Sigmoid colon (tissue), 7 donors: ENCODE data around the gene IHH. TPM values are rescaled to one million over a fixed set of nuclear protein-coding genes. Genes with fewer than 3 reads are reported as not detected.

Experiments
- DNase-seq: peaks from one replicate; pipeline ENCODE4 v3.0.0-alpha.2; 2019
- H3K27ac ChIP-seq, 4 donors: fragments of 200-600 bp; sonication (generic); one replicate each; pipeline ENCODE4 v1.5.1; 2016 to 2019; ENCODE audit warnings: mild to moderate bottlenecking in 1 of 4
- H3K27me3 ChIP-seq, 3 donors: fragments of 200-600 bp; sonication (generic); one replicate each; pipeline ENCODE4 v1.5.1; 2019; ENCODE audit warnings: mild to moderate bottlenecking in 1 of 3
- H3K36me3 ChIP-seq, 4 donors: fragments of 200-600 bp; sonication (generic); one replicate each; pipeline ENCODE4 v1.5.1; 2016 to 2019
- H3K4me1 ChIP-seq, 4 donors: fragments of 200-600 bp; sonication (generic); one replicate each; pipeline ENCODE4 v1.5.1; 2017 to 2019
- H3K4me3 ChIP-seq, 4 donors: fragments of 200-600 bp; sonication (generic); one replicate each; pipeline ENCODE4 v1.5.1; 2017 to 2019; ENCODE audit warnings: mild to moderate bottlenecking in 2 of 4, moderate library complexity in 1 of 4
- H3K9me3 ChIP-seq, 4 donors: fragments of 200-600 bp in 3 of 4; sonication (generic) in 3 of 4; one replicate each; pipeline versions ENCODE4 v1.5.1 to v1.6.1; 2013 to 2019
- CTCF ChIP-seq, 4 experiments: fragments of 450-650 bp in 3 of 4; fragments of 200-600 bp in 1 of 4; IDR thresholded peaks; one replicate each; pipeline ENCODE4 v1.5.1; 2016 to 2019; ENCODE audit warnings: antibody characterized with exemption in 4 of 4, mild to moderate bottlenecking in 3 of 4, moderate library complexity in 2 of 4
- EP300 ChIP-seq, 4 donors: sonication (generic); formaldehyde crosslinking; IDR thresholded peaks; one replicate each; pipeline ENCODE4 v1.6.1; 2017; ENCODE audit warnings: antibody characterized with exemption in 4 of 4
- POLR2A ChIP-seq, 2 donors: fragments of 450-650 bp; IDR thresholded peaks; one replicate each; pipeline ENCODE4 v1.6.1; 2016; ENCODE audit warnings: antibody characterized with exemption in 2 of 2, mild to moderate bottlenecking in 2 of 2, moderate library complexity in 2 of 2
- POLR2AphosphoS5 ChIP-seq, 4 donors: sonication (generic); formaldehyde crosslinking; IDR thresholded peaks; one replicate each; pipeline ENCODE4 v1.6.1; 2017; ENCODE audit warnings: antibody characterized with exemption in 4 of 4
- WGBS, 2 donors: extraction: QIAGEN DNeasy Blood & Tissue Kit; methylation state at CpG; one replicate each; pipeline ENCODE4 v1.1.7; 2013; 5-methylcytosine and 5-hydroxymethylcytosine counted together
- intact Hi-C: fragments of 100-400 bp; cut with DNase I; formaldehyde crosslinking; loops from one replicate; pipeline ENCODE4 v1.15.1; 2023
- polyA plus RNA-seq, 3 donors: library from polyadenylated mRNA; stranded (reverse); fragments of 200-250 nt; gene quantifications; one replicate each; pipeline ENCODE4 v1.2.3, GENCODE V29; 2013
- total RNA-seq, 4 donors: library from RNA; depleted of rRNA; stranded (reverse); fragments of >200 nt; gene quantifications; one replicate each; pipeline ENCODE4 v1.1.0, GENCODE V29; 2016
- donor health status: healthy with polysubstance abuse.
- donor health status: Bipolar disorder and iron deficiency.
- donor health status: healthy.

Gene IHH
- total and polyA plus RNA-seq, 7 donors: 12.9 to 36.1 (median 21.6) TPM; not detected in 4

GRCh38 chr2:219086196-219086595 is 25.5 kb upstream of the IHH start:
- H3K9me3 ChIP-seq: no peaks in the 10 kb centered on the region
- H3K4me3 ChIP-seq: no peak overlapping the region
- H3K27ac ChIP-seq: no peak overlapping the region
- no peaks in the 10 kb centered on the region for H3K36me3 ChIP-seq
- intact Hi-C loops: no loop called here
- no peaks in the 10 kb centered on the region for H3K27me3 ChIP-seq
- no peak for DNase-seq
- TF ChIP-seq POLR2AphosphoS5 (IDR thresholded peaks at IDR 0.05): no peak
- no peak for TF ChIP-seq POLR2A (IDR thresholded peaks at IDR 0.05)
- TF ChIP-seq EP300 (IDR thresholded peaks at IDR 0.05): no peak
- no peak for TF ChIP-seq CTCF (IDR thresholded peaks at IDR 0.05)
- no peaks in the 10 kb centered on the region for H3K4me1 ChIP-seq

- intact Hi-C loops: no loop called here
- TF ChIP-seq POLR2A (IDR thresholded peaks at IDR 0.05) (no peak), CTCF (IDR thresholded peaks at IDR 0.05) (no peak), POLR2AphosphoS5 (IDR thresholded peaks at IDR 0.05) (no peak), EP300 (IDR thresholded peaks at IDR 0.05) (no peak)
- Histone ChIP-seq H3K27me3 (no peaks in the 10 kb centered on the region), H3K27ac (no peak overlapping the region), H3K9me3 (no peaks in the 10 kb centered on the region), H3K36me3 (no peaks in the 10 kb centered on the region), H3K4me3 (no peak overlapping the region), H3K4me1 (no peaks in the 10 kb centered on the region)
- DNase-seq: no peak
Observed at GRCh38 chr2:219084791-219085190, 24.1 kb upstream of the IHH start.

- Histone ChIP-seq H3K36me3 (peaks cover 0 to 8% (median 3%) of the 10 kb centered on the region in 4 donors), H3K27me3 (no peaks in the 10 kb centered on the region), H3K9me3 (no peaks in the 10 kb centered on the region), H3K27ac (peak overlapping the region in 1 of 4 donors; percentile 5), H3K4me1 (no peaks in the 10 kb centered on the region), H3K4me3 (no peak overlapping the region)
- TF ChIP-seq CTCF (IDR thresholded peaks at IDR 0.05): no peak
- no peak for TF ChIP-seq EP300 (IDR thresholded peaks at IDR 0.05)
- TF ChIP-seq POLR2AphosphoS5 (IDR thresholded peaks at IDR 0.05): no peak
- TF ChIP-seq POLR2A (IDR thresholded peaks at IDR 0.05): no peak
- intact Hi-C loops: no loop called here
- DNase-seq: no peak
- 13 to 64% methylated on average over 5 of the region's 5 CpGs for WGBS, 2 donors
Observed at GRCh38 chr2:219082332-219082958, 21.7 kb upstream of the IHH start.

- TF ChIP-seq EP300 (IDR thresholded peaks at IDR 0.05) (no peak), POLR2A (IDR thresholded peaks at IDR 0.05) (no peak), POLR2AphosphoS5 (IDR thresholded peaks at IDR 0.05) (no peak), CTCF (IDR thresholded peaks at IDR 0.05) (no peak)
- Histone ChIP-seq H3K4me1 (no peaks in the 10 kb centered on the region), H3K4me3 (no peak overlapping the region), H3K27ac (peak overlapping the region in 1 of 4 donors; percentile 5), H3K27me3 (no peaks in the 10 kb centered on the region), H3K36me3 (peaks cover 0 to 14% (median 6%) of the 10 kb centered on the region in 4 donors), H3K9me3 (no peaks in the 10 kb centered on the region)
- intact Hi-C loops: no loop called here
- no peak for DNase-seq
Observed at GRCh38 chr2:219081701-219082331, 21.1 kb upstream of the IHH start.
